OCI-LY1 (cell line): ENCODE data around the gene CCDC9B.

Source experiments
- H2AFZ ChIP-seq: fragments of 200-600 bp; sonication (generic), shearing (Covaris generic); 2 replicates; pipeline ENCODE4 v1.6.0; 2014; ENCODE audit warnings: antibody characterized with exemption, mild to moderate bottlenecking, low read length
- H3F3A ChIP-seq: fragments of 200-600 bp; sonication (generic), shearing (Covaris generic); 2 replicates; pipeline ENCODE4 v1.6.0; 2014; ENCODE audit warnings: mild to moderate bottlenecking, antibody characterized with exemption, low read length, moderate library complexity; ENCODE audit not compliant: insufficient read depth
- H3K27ac ChIP-seq: fragments of 200-600 bp; sonication (generic); 2 replicates; pipeline ENCODE4 v1.5.1; 2014; ENCODE audit warnings: low read length, mixed run types, mild to moderate bottlenecking, low read depth; ENCODE audit not compliant: poor library complexity, severe bottlenecking
- H3K27me3 ChIP-seq: fragments of 200-600 bp; sonication (generic); 2 replicates; pipeline ENCODE4 v1.6.0; 2014; ENCODE audit warnings: antibody characterized with exemption, mild to moderate bottlenecking, low read length, moderate library complexity; ENCODE audit not compliant: insufficient read depth
- H3K36me3 ChIP-seq: fragments of 200-600 bp; sonication (generic); 2 replicates; pipeline ENCODE4 v1.6.1; 2014; ENCODE audit warnings: mild to moderate bottlenecking, antibody characterized with exemption, low read length, moderate library complexity, mixed read lengths; ENCODE audit not compliant: insufficient read depth
- H3K4me1 ChIP-seq: fragments of 200-600 bp; sonication (generic); 2 replicates; pipeline ENCODE4 v1.5.1; 2014; ENCODE audit warnings: mild to moderate bottlenecking, low read length, moderate library complexity; ENCODE audit not compliant: insufficient read depth, severe bottlenecking
- H3K4me2 ChIP-seq: fragments of 200-600 bp; sonication (generic), shearing (Covaris generic); 2 replicates; pipeline ENCODE4 v1.6.1; 2014; ENCODE audit warnings: low read length
- H3K4me3 ChIP-seq: fragments of 200-600 bp; sonication (generic); 2 replicates; pipeline ENCODE4 v1.5.1; 2014; ENCODE audit warnings: low read length, low read depth, mild to moderate bottlenecking, mixed read lengths; ENCODE audit not compliant: poor library complexity, severe bottlenecking
- H3K79me2 ChIP-seq: fragments of 200-600 bp; shearing (Covaris generic); 2 replicates; pipeline ENCODE4 v1.6.1; 2016; ENCODE audit warnings: mixed run types, low read length, mixed read lengths; ENCODE audit not compliant: insufficient read depth
- H3K9ac ChIP-seq: fragments of 200-600 bp; sonication (generic), shearing (Covaris generic); 2 replicates; pipeline ENCODE4 v1.6.1; 2014; ENCODE audit warnings: mild to moderate bottlenecking, low read length, mixed read lengths
- H3K9me2 ChIP-seq: fragments of 200-600 bp; sonication (generic), shearing (Covaris generic); 2 replicates; pipeline ENCODE4 v1.6.1; 2014; ENCODE audit warnings: low read depth, mild to moderate bottlenecking, low read length, mixed read lengths
- H3K9me3 ChIP-seq: fragments of 200-600 bp; shearing (Covaris generic); 2 replicates; pipeline ENCODE4 v1.6.1; 2014; ENCODE audit warnings: low read length, mixed read lengths
- H4K20me1 ChIP-seq: fragments of 200-600 bp; sonication (generic), shearing (Covaris generic); 2 replicates; pipeline ENCODE4 v1.6.0; 2016; ENCODE audit warnings: mild to moderate bottlenecking, low read length; ENCODE audit not compliant: insufficient read depth
- EZH2 ChIP-seq: fragments of 200-600 bp; sonication (generic), shearing (Covaris generic); IDR thresholded peaks from 2 replicates; pipeline ENCODE4 v1.8.0; 2017; ENCODE audit warnings: borderline replicate concordance, mixed run types, mild to moderate bottlenecking, antibody characterized with exemption, low read length, moderate library complexity, mixed read lengths
- TF ChIP-seq, protein P1 (sequence below): fragments of 200-600 bp; sonication (generic), shearing (Covaris generic); IDR thresholded peaks from 2 replicates; pipeline ENCODE4 v1.5.1; 2017; ENCODE audit warnings: mild to moderate bottlenecking, antibody characterized with exemption, low read length, moderate library complexity, mixed read lengths

CCDC9B gene

DNA sequence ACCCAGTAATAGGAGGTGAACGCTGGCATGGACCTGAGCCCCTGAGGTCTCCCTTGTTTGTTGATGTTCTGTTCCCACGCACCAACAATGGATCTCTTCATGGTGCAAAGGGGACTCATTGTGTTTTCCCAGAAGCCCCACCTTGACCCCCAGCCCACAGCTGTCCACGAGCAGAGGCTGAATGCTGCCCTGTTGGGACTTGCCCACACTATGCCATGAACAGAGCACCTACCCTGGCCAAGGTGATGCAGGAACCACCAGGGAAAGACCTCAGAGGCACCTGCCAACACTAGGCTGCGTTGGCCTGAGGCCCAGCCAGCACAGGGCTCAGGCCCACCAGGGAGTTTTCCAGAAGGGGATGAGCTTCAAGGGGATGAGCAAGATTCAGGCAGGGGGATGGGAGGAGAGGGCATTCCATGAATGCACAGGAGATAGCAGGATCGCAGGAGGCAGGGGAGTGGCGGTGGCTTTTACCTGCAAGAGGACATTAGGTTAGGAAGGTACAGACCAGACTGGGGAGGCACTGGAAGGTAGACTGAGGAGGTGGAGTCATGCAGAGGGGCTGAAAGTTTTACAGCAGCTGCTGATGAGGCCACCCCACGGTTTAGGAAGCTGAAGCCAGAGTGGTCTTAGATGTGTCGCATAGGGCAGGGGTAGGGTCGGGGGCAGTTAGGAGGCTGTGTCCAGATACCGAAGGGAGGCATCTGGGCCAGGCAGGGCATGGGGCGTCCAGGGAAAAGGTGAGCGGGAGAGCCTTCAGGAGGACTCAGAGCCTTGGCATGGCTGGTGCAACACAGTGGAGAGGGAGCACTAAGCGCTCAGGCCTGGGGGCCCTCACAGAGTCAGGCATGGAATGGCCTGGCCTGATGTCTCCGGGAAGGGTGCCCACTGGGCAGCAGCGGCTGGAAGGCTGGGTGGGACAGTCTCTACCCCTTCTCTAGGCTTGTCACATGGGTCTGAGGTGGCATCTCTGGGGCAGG lies 6.1 kb upstream of the CCDC9B start:
- H2AFZ ChIP-seq, result no peak overlapping the region
- H3K79me2 ChIP-seq, result no peaks in the 10 kb centered on the region
- no peak for TF ChIP-seq EZH2
- TF ChIP-seq, protein P1, sequence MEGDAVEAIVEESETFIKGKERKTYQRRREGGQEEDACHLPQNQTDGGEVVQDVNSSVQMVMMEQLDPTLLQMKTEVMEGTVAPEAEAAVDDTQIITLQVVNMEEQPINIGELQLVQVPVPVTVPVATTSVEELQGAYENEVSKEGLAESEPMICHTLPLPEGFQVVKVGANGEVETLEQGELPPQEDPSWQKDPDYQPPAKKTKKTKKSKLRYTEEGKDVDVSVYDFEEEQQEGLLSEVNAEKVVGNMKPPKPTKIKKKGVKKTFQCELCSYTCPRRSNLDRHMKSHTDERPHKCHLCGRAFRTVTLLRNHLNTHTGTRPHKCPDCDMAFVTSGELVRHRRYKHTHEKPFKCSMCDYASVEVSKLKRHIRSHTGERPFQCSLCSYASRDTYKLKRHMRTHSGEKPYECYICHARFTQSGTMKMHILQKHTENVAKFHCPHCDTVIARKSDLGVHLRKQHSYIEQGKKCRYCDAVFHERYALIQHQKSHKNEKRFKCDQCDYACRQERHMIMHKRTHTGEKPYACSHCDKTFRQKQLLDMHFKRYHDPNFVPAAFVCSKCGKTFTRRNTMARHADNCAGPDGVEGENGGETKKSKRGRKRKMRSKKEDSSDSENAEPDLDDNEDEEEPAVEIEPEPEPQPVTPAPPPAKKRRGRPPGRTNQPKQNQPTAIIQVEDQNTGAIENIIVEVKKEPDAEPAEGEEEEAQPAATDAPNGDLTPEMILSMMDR, result no peak
- no peaks in the 10 kb centered on the region for H3K36me3 ChIP-seq
- no peak overlapping the region for H3K4me2 ChIP-seq
- no peaks in the 10 kb centered on the region for H3K4me1 ChIP-seq
- H3K9ac ChIP-seq, result no peak overlapping the region
- no peak overlapping the region for H3K4me3 ChIP-seq
- H3K9me3 ChIP-seq, result no peaks in the 10 kb centered on the region
- no peaks in the 10 kb centered on the region for H3K9me2 ChIP-seq
- H3F3A ChIP-seq, result no peaks in the 10 kb centered on the region
- no peaks in the 10 kb centered on the region for H4K20me1 ChIP-seq
- no peaks in the 10 kb centered on the region for H3K27me3 ChIP-seq
- H3K27ac ChIP-seq, result no peak overlapping the region

DNA sequence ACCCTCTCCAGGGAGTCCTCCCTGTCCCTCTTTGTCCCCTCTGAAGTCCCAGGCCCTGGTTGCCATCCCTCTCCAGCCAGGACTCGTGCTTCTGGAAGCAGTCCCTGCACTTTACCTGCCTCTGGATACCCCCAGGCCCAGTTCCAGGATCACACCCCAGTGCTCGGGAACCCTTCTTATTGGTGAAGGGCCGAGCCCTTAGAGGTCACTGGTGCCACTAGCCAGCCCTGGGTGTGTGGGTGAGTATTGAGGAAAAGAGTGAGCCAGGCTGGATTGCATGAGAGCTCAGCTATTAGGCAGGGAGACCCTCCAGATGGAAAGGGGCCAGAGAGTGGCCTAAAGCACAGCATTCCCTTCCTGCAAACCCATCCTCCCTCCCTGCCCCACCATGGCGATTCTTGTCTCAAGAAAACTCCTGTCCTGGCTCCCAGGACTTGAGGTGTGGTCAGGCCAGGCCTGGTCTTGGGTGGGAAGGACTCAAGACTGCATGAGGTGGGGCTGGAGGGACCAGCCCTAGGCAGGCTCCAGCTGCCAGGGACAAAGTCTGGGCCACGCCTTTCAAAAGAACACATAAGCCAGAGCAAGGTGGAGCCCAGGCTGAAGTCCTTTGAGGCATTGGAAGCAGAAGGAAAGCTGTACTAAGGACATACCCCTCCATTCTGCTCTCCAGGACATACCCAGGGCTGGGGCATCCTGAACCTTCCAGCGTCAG lies 5.3 kb upstream of the CCDC9B start:
- no peak overlapping the region for H3K4me3 ChIP-seq
- H3K27me3 ChIP-seq, result no peaks in the 10 kb centered on the region
- H3K9me3 ChIP-seq, result no peaks in the 10 kb centered on the region
- TF ChIP-seq, protein P1, result no peak
- TF ChIP-seq EZH2, result no peak
- H3K4me2 ChIP-seq, result no peak overlapping the region
- H3K9me2 ChIP-seq, result no peaks in the 10 kb centered on the region
- no peaks in the 10 kb centered on the region for H3F3A ChIP-seq
- no peak overlapping the region for H2AFZ ChIP-seq
- no peak overlapping the region for H3K27ac ChIP-seq
- H3K79me2 ChIP-seq, result no peaks in the 10 kb centered on the region
- no peaks in the 10 kb centered on the region for H3K36me3 ChIP-seq
- no peak overlapping the region for H3K9ac ChIP-seq
- H4K20me1 ChIP-seq, result no peaks in the 10 kb centered on the region
- no peaks in the 10 kb centered on the region for H3K4me1 ChIP-seq

DNA sequence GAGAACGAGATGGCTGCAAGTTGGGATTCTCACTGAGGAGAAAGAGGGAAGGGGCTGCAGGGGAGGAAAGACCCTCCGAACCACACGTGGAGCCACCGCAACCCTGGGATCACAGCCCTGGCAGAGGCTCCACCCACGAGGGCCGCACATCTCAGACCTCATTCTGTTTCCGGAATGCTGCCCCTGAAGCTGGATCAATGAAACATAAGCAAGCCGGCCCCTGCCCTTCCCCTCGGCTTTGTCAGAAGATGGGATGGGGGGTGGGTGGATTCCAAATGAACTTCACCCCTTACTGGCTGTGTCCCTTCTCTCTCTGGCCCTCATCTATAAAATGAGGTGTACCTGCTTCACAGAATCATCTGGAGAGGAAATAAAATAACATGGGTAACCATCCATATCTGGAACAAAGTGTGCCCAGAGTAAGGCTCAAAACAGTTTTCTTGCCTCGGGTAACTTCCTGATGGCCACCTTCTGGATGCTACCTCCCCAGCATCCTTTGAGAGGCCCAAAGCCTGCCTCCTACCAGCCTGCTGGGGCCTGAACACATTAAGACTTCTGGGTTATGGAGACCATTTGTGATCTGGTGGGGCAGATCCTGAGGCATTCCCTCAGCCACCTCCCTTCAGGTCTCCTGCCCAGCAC lies 4.6 kb upstream of the CCDC9B start:
- Histone ChIP-seq H3K9me3 (no peaks in the 10 kb centered on the region), H3K27ac (no peak overlapping the region), H3K36me3 (no peaks in the 10 kb centered on the region), H2AFZ (no peak overlapping the region), H3K4me3 (no peak overlapping the region), H4K20me1 (no peaks in the 10 kb centered on the region), H3K4me2 (no peak overlapping the region), H3K9me2 (no peaks in the 10 kb centered on the region), H3K79me2 (no peaks in the 10 kb centered on the region), H3F3A (no peaks in the 10 kb centered on the region), H3K4me1 (no peaks in the 10 kb centered on the region), H3K9ac (no peak overlapping the region), H3K27me3 (no peaks in the 10 kb centered on the region; the same call in 1 of the 2 replicates)
- no peak for TF ChIP-seq EZH2
- TF ChIP-seq, protein P1, result no peak
